ENCODE data around the gene TMEM221.

- TF ChIP-seq CTCF (IDR thresholded peaks at IDR 0.05 in 2 of 3, conservative IDR thresholded peaks at IDR 0.05 in 1 of 3; ENCODE audit: insufficient read depth in 2 of 3, low read depth in 1 of 3, low read length in 3 of 3), result no peak
- TF ChIP-seq ZBTB33 (CRISPR knock-in tag; IDR thresholded peaks at IDR 0.05), result no peak
- TF ChIP-seq HDAC8 (tag; IDR thresholded peaks at IDR 0.05), result no peak
These were observed 42.2 kb downstream of the TMEM221 start for GRCh38 chr19:17406046-17406886.

Measured in K562 (cell line).